WERI-Rb-1 (cell line): ENCODE data around the gene CGB8.

Source experiments
- DNase-seq: peaks from one replicate; pipeline ENCODE4 v3.0.0-alpha.2; 2020
- H3K27ac ChIP-seq: fragments of 250-450 bp; sonication (Bioruptor Pico); 2 replicates; pipeline ENCODE4 v1.5.1; 2020; ENCODE audit warnings: mild to moderate bottlenecking, moderate library complexity
- H3K27me3 ChIP-seq: fragments of 250-450 bp; sonication (Bioruptor Pico); 2 replicates; pipeline ENCODE4 v1.5.1; 2021; ENCODE audit warnings: mild to moderate bottlenecking, low read depth, moderate library complexity; ENCODE audit not compliant: insufficient read depth, severe bottlenecking
- H3K36me3 ChIP-seq: fragments of 250-450 bp; sonication (Bioruptor Pico); 2 replicates; pipeline ENCODE4 v1.5.1; 2020; ENCODE audit warnings: mild to moderate bottlenecking, moderate library complexity
- H3K4me3 ChIP-seq: 2 replicates; pipeline ENCODE4 v1.5.1; 2011; ENCODE audit warnings: low read depth, mild to moderate bottlenecking, control low read depth, low read length
- H3K9me3 ChIP-seq: fragments of 250-450 bp; sonication (Bioruptor Pico); 2 replicates; pipeline ENCODE4 v1.5.1; 2021; ENCODE audit warnings: mild to moderate bottlenecking, moderate library complexity; ENCODE audit not compliant: severe bottlenecking
- CTCF ChIP-seq: IDR thresholded peaks from 2 replicates; pipeline ENCODE4 v1.5.1; 2011; ENCODE audit warnings: low read depth, mild to moderate bottlenecking, control low read depth, inconsistent platforms, low read length

Gene CGB8

GRCh38 chr19:48999481-49000325, 49.2 kb downstream of the CGB8 start:
- H3K36me3 ChIP-seq = peaks cover 43% of the 10 kb centered on the region
- peak; percentile 77 for DNase-seq
- no peak overlapping the region for H3K27ac ChIP-seq
- H3K9me3 ChIP-seq = no peaks in the 10 kb centered on the region
- TF ChIP-seq CTCF = peak; percentile 81
- no peak overlapping the region for H3K4me3 ChIP-seq
- H3K27me3 ChIP-seq = no peaks in the 10 kb centered on the region

GRCh38 chr19:48997972-48998371, 50.9 kb downstream of the CGB8 start:
- peaks cover 27% of the 10 kb centered on the region for H3K36me3 ChIP-seq
- no peak overlapping the region for H3K4me3 ChIP-seq
- no peaks in the 10 kb centered on the region for H3K27me3 ChIP-seq
- H3K9me3 ChIP-seq = no peaks in the 10 kb centered on the region
- TF ChIP-seq CTCF = peak; percentile 74
- DNase-seq = peak; percentile 92
- no peak overlapping the region for H3K27ac ChIP-seq
